Heart left ventricle (tissue), 13 donors: Measurements from ENCODE around the gene ZFAND6.

ENCODE experiments used
- POLR2A ChIP-seq, 2 donors: fragments of 450-650 bp; IDR thresholded peaks; one replicate each; pipeline ENCODE4 v1.6.1; 2017; ENCODE audit warnings: antibody characterized with exemption in 2 of 2, mild to moderate bottlenecking in 2 of 2, moderate library complexity in 2 of 2
- TF ChIP-seq, protein P1 (sequence below), 12 donors: fragments of 200-600 bp; sonication (generic) in 4 of 12; IDR thresholded peaks; one replicate each; pipeline versions ENCODE4 v1.5.0 to v1.8.0; 2018 to 2022; ENCODE audit warnings: antibody characterized with exemption in 12 of 12, mild to moderate bottlenecking in 5 of 12
- donor health status: ischemic (EF 13 %, LVEDD 7.1; RV severe dilation, severe dysfunction).
- donor health status: DM: no; HTN: yes; CAD: no.
- donor health status: DM: no; HTN: no; CAD: no.
- donor health status: ischemic (EF 25% LVEDD 6.9; RV normal size, moderate dysfunction).
- donor health status: ischemic (EF 25% LVEDD 5.7; RV mildly dilated, moderate dysfunction).
- donor health status: ischemic (EF 35%, LVEDD 5.7; RV mildly dilated, moderate dysfunction).
- donor health status: nonischemic (EF 11% LVEDD 7.7; RV severe dilation, severe dysfunction).
- donor health status: DM: yes; HTN: yes; CAD: no.
- donor health status: PGD.
- donor health status: ischemic (EF 29% LVEDD 5.4; RV normal size, mild dysfunction).
- donor health status: nonischemic (EF 23%, LVEDD 6.1; RV moderate dilation, normal function).

DNA sequence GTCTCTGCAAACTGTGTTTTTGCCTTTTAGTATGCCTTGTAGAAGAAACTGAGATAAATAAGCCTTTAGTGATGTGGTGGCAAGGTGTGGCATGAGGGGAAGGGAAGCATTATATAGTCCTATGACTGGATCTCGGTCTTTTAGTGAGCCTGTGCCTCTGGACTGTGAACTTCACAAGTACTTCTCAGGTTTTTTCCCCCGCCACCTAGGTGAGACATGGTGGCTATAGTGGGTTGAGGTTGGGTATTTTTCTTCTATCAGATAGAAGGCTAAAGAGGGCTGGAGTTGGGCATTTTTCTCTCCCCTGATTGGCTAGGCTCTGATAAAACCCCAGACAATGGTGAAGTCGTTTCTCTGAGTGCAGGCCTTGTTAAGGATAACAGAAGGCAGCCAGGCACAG is 38.7 kb upstream of the ZFAND6 start:
- no peak for TF ChIP-seq POLR2A (IDR thresholded peaks at IDR 0.05)
- TF ChIP-seq, protein P1, sequence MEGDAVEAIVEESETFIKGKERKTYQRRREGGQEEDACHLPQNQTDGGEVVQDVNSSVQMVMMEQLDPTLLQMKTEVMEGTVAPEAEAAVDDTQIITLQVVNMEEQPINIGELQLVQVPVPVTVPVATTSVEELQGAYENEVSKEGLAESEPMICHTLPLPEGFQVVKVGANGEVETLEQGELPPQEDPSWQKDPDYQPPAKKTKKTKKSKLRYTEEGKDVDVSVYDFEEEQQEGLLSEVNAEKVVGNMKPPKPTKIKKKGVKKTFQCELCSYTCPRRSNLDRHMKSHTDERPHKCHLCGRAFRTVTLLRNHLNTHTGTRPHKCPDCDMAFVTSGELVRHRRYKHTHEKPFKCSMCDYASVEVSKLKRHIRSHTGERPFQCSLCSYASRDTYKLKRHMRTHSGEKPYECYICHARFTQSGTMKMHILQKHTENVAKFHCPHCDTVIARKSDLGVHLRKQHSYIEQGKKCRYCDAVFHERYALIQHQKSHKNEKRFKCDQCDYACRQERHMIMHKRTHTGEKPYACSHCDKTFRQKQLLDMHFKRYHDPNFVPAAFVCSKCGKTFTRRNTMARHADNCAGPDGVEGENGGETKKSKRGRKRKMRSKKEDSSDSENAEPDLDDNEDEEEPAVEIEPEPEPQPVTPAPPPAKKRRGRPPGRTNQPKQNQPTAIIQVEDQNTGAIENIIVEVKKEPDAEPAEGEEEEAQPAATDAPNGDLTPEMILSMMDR (IDR thresholded peaks at IDR 0.05) = no peak
